ENCODE measurements around the gene EVC. TPM values are rescaled to one million over a fixed set of nuclear protein-coding genes. Genes with fewer than 3 reads are reported as not detected.

The EVC gene
- total and polyA plus RNA-seq, 2 of the 4 experiments (the other 2 are of a cell fraction), result 16.8 to 18.9 TPM

DNA sequence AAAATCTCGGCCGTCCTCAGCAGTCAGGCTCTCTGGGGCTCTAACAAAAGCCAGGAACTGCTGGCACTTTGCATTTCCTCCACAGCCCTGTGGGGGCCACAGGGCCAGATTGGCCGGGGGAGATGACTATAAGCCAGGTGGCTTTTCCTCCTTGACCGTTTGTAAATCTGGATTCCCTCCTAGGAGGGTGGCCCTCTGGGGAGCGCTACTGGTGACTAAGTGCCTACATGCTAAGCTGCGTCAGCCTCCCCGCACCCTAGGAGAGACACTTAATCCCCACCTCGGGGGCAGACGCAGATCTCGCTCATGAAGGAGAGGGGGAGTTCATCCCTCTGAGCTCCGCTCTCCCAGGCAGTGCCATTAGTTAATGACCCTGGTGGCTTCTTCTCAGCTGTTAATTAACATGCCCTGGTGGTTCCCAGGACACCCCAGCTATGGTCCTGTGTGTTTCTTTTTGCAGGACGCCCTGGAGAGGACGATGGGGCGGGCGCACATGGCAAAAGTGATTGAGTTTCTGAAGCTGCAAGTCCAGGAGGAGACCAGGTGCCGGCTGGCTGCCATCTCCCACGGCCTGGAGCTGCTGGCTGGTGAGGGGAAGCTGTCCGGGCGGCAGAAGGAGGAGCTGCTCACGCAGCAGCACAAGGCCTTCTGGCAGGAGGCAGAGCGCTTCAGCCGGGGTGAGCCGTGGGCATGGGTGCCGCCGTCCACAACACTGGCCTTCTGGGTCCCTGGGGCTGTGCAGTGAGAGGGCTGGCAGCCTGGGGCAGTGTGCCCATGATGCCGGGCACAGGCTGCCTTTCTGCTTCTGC lies 41.6 kb downstream of the EVC start:
- H3K27me3 ChIP-seq (ENCODE audit: control insufficient read depth, insufficient read depth, low read length), result no peaks in the 10 kb centered on the region
- TF ChIP-seq MXI1 (IDR thresholded peaks at IDR 0.05; ENCODE audit: borderline replicate concordance, low read depth, low read length) (no peak), MAZ (IDR thresholded peaks at IDR 0.05; ENCODE audit: borderline replicate concordance, low read depth, low read length) (0 out of 2 replicates have a peak, but pooled peaks have one; percentile 9), RFX5 (IDR thresholded peaks at IDR 0.05; ENCODE audit: low read depth, low read length) (no peak), RAD21 (IDR thresholded peaks at IDR 0.05; ENCODE audit: low read length) (no peak), RCOR1 (IDR thresholded peaks at IDR 0.05; ENCODE audit: insufficient replicate concordance, low read length) (no peak), FOS (IDR thresholded peaks at IDR 0.05; ENCODE audit: low read depth, low read length) (peak; percentile 32), SMC3 (IDR thresholded peaks at IDR 0.05; ENCODE audit: low read depth, low read length) (no peak)
- TF ChIP-seq, protein P1, sequence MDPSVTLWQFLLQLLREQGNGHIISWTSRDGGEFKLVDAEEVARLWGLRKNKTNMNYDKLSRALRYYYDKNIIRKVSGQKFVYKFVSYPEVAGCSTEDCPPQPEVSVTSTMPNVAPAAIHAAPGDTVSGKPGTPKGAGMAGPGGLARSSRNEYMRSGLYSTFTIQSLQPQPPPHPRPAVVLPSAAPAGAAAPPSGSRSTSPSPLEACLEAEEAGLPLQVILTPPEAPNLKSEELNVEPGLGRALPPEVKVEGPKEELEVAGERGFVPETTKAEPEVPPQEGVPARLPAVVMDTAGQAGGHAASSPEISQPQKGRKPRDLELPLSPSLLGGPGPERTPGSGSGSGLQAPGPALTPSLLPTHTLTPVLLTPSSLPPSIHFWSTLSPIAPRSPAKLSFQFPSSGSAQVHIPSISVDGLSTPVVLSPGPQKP (IDR thresholded peaks at IDR 0.05; ENCODE audit: borderline replicate concordance, low read depth, low read length), result no peak
- H2BK20ac ChIP-seq (ENCODE audit: low read depth, low read length), result peak overlapping the region; percentile 57
- in situ Hi-C loops (cut with MboI; ENCODE audit: low sequenced_read_pairs), result no loop called here
- peaks cover 19 to 71% of the 10 kb centered on the region in 2 experiments for H3K79me1 ChIP-seq (ENCODE audit: low read depth in 1 of 2, low read length in 2 of 2)
- peak overlapping the region; percentile 70 for H3K27ac ChIP-seq (ENCODE audit: insufficient read depth, low read length)
- peak overlapping the region; percentile 68 to 75; a peak in 3 of 4 replicates for H4K8ac ChIP-seq (ENCODE audit: low read depth in 2 of 2, low read length in 2 of 2)
- peaks cover 8% of the 10 kb centered on the region for H4K20me1 ChIP-seq (ENCODE audit: insufficient read depth, low read length)
- H3K23ac ChIP-seq (ENCODE audit: low read depth, low read length), result no peak overlapping the region; the same call in 1 of the 2 replicates
- peaks cover 42% of the 10 kb centered on the region for H3K9me1 ChIP-seq (ENCODE audit: insufficient read depth, low read length)
- H2BK15ac ChIP-seq (ENCODE audit: low read depth, low read length), result peak overlapping the region; percentile 38; the same call in 1 of the 3 replicates
- H2BK120ac ChIP-seq (ENCODE audit: low read depth, low read length), result peak overlapping the region; percentile 95
- H2AFZ ChIP-seq (replicated peaks; ENCODE audit: low read length, poor library complexity), result peak overlapping the region; percentile 29
- H3K4me3 ChIP-seq (ENCODE audit: insufficient read depth, low read depth, low read length), result no peak overlapping the region
- H2AK5ac ChIP-seq (ENCODE audit: low read depth, low read length), result peak overlapping the region; percentile 86
- peak overlapping the region; percentile 78 for H4K5ac ChIP-seq (ENCODE audit: low read depth, low read length)
- no peak overlapping the region for H3K56ac ChIP-seq (ENCODE audit: extremely low read depth, insufficient read depth, low read length)
- ATAC-seq (ENCODE audit: low read depth) (peak; percentile 19), DNase-seq (peak; percentile 90)
- H3K4me1 ChIP-seq (ENCODE audit: control insufficient read depth, insufficient read depth, low read length), result peaks cover 44% of the 10 kb centered on the region
- peak overlapping the region; percentile 72 for H4K91ac ChIP-seq (ENCODE audit: insufficient read depth, low read depth, low read length)
- dilution Hi-C loops (cut with HindIII; ENCODE audit: low sequenced_read_pairs, unreplicated experiment), result no loop called here
- no peak overlapping the region for H3K4me2 ChIP-seq (ENCODE audit: low read depth, low read length)
- ChIA-PET POLR2A (ENCODE audit: unreplicated experiment) (no interaction called here), CTCF (no interaction called here)
- peak overlapping the region; percentile 53; the same call in 1 of the 2 replicates for H3K14ac ChIP-seq (replicated peaks; ENCODE audit: low read depth, low read length)
- H2BK5ac ChIP-seq (ENCODE audit: low read depth, low read length, poor library complexity, severe bottlenecking), result peak overlapping the region; percentile 93
- BruUV-seq (replicated peaks), result no TSS peak
- H3K9ac ChIP-seq (ENCODE audit: low read depth, low read length), result peak overlapping the region; percentile 18; the same call in 1 of the 2 replicates
- H3K4ac ChIP-seq (ENCODE audit: low read depth, low read length), result peak overlapping the region; percentile 97
- H3K18ac ChIP-seq (ENCODE audit: low read depth, low read length), result peak overlapping the region; percentile 42
- H3K9me3 ChIP-seq (ENCODE audit: control insufficient read depth, insufficient read depth, low read length), result no peaks in the 10 kb centered on the region
- intact Hi-C loops (cut with micrococcal nuclease), result no loop called here
- WGBS, 2 experiments (ENCODE audit: extremely low coverage in 2 of 2, insufficient read length in 1 of 2), result 100% methylated on average over 1 of the region's 26 CpGs; no CpG with 5 or more reads in 1 of the 2 experiments
- peak overlapping the region; percentile 93 for H2AK9ac ChIP-seq (replicated peaks; ENCODE audit: low read depth, low read length, poor library complexity)
- H3K36me3 ChIP-seq (ENCODE audit: control insufficient read depth, insufficient read depth, low read length), result peaks cover 61% of the 10 kb centered on the region

Data from IMR-90 (cell line).